ENCODE measurements around the gene WNT5B.

WNT5B gene

DNA sequence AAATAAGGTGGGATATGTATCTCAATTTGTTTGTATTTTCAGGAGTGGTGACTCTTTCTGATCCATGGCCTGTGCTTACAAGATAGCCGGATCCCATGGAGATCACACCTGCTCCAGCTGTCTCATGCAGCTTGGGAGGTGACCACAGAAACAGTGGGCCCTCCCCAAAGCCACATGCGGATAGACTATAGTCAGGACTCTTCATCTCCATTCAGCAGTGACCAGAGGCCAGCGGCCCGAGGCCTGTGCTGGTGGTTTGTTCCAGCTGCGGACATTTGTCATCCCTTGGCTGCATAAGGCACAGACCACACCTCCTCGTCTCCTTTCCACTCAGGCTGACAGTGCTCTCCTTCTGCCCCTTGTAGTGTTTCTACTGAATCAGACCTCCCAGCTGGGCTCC is 14.7 kb upstream of the WNT5B start:
- TF ChIP-seq, protein P1, sequence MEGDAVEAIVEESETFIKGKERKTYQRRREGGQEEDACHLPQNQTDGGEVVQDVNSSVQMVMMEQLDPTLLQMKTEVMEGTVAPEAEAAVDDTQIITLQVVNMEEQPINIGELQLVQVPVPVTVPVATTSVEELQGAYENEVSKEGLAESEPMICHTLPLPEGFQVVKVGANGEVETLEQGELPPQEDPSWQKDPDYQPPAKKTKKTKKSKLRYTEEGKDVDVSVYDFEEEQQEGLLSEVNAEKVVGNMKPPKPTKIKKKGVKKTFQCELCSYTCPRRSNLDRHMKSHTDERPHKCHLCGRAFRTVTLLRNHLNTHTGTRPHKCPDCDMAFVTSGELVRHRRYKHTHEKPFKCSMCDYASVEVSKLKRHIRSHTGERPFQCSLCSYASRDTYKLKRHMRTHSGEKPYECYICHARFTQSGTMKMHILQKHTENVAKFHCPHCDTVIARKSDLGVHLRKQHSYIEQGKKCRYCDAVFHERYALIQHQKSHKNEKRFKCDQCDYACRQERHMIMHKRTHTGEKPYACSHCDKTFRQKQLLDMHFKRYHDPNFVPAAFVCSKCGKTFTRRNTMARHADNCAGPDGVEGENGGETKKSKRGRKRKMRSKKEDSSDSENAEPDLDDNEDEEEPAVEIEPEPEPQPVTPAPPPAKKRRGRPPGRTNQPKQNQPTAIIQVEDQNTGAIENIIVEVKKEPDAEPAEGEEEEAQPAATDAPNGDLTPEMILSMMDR (IDR thresholded peaks at IDR 0.05), result no peak

- TF ChIP-seq, protein P1 (IDR thresholded peaks at IDR 0.05), result no peak
Measured at GRCh38 chr12:1616233-1617066, 12.6 kb upstream of the WNT5B start.

GRCh38 chr12:1618489-1618888 is 10.5 kb upstream of the WNT5B start:
- TF ChIP-seq, protein P1 (IDR thresholded peaks at IDR 0.05), result no peak

GRCh38 chr12:1619159-1619558 is 9.9 kb upstream of the WNT5B start:
- TF ChIP-seq, protein P1 (IDR thresholded peaks at IDR 0.05), result no peak

GRCh38 chr12:1619587-1619986 is 9.4 kb upstream of the WNT5B start:
- TF ChIP-seq, protein P1 (IDR thresholded peaks at IDR 0.05), result no peak

GRCh38 chr12:1620092-1620491 is 8.9 kb upstream of the WNT5B start:
- TF ChIP-seq, protein P1 (IDR thresholded peaks at IDR 0.05), result no peak

DNA sequence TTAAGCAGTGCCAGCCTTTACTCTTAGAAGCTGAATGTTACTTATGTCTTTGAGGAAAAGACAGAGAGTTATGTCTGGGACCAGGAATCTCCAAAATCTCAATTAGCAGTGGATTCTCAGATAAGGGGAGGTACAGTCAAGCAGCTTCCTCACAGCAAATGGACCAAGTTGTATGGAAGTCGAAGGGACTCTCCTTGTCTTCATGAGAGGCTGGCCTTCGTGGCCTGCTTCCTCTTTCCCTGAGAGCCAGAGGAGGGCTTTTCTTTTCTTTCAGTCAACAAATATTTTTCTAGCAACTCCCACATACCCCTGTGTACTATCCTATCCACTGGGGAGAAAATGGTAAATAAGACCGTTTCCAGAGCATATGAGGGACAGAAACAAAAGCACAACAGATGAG is 6.6 kb upstream of the WNT5B start:
- TF ChIP-seq, protein P1 (IDR thresholded peaks at IDR 0.05), result no peak

Measured in LNCAP (cell line).